Esophagus muscularis mucosa (tissue), 4 donors: Measurements from ENCODE around the gene RBMS3. TPM values are rescaled to one million over a fixed set of nuclear protein-coding genes. Genes with fewer than 3 reads are reported as not detected.

ENCODE experiments used
- DNase-seq: peaks from one replicate; pipeline ENCODE4 v3.0.0-alpha.2; 2017; ENCODE audit errors: extremely low spot score
- H3K27ac ChIP-seq, 4 donors: fragments of 200-600 bp; sonication (generic); replicated peaks in 1 of 4; 1 replicate in 3 of 4; 2 replicates in 1 of 4; pipeline ENCODE4 v1.5.1; 2016 to 2019; ENCODE audit warnings: mild to moderate bottlenecking in 1 of 4
- H3K27me3 ChIP-seq, 4 donors: fragments of 200-600 bp; sonication (generic); one replicate each; pipeline versions ENCODE4 v1.5.1 to v1.6.0; 2016 to 2019
- H3K36me3 ChIP-seq, 4 donors: fragments of 200-600 bp; sonication (generic); one replicate each; pipeline ENCODE4 v1.5.1; 2016 to 2019
- H3K4me1 ChIP-seq, 4 donors: fragments of 200-600 bp; sonication (generic); one replicate each; pipeline ENCODE4 v1.5.1; 2016 to 2019
- H3K4me3 ChIP-seq, 4 donors: fragments of 200-600 bp; sonication (generic); 1 replicate in 2 of 4; 2 replicates in 2 of 4; pipeline ENCODE4 v1.5.1; 2016 to 2019; ENCODE audit warnings: mild to moderate bottlenecking in 4 of 4, moderate library complexity in 1 of 4
- H3K9me3 ChIP-seq, 4 donors: fragments of 200-600 bp; sonication (generic); 1 replicate in 3 of 4; 2 replicates in 1 of 4; pipeline ENCODE4 v1.5.1; 2016 to 2019
- CTCF ChIP-seq, 3 experiments: fragments of 200-600 bp in 2 of 3; fragments of 450-650 bp in 1 of 3; sonication (generic) in 2 of 3; IDR thresholded peaks; one replicate each; pipeline ENCODE4 v1.5.1; 2017 to 2019; ENCODE audit warnings: antibody characterized with exemption in 3 of 3, mild to moderate bottlenecking in 2 of 3, moderate library complexity in 1 of 3
- EP300 ChIP-seq: sonication (generic); formaldehyde crosslinking; IDR thresholded peaks from one replicate; pipeline ENCODE4 v1.6.1; 2017; ENCODE audit warnings: antibody characterized with exemption
- POLR2A ChIP-seq: fragments of 450-650 bp; IDR thresholded peaks from one replicate; pipeline ENCODE4 v1.6.1; 2017; ENCODE audit warnings: antibody characterized with exemption, moderate library complexity, mild to moderate bottlenecking, low read depth
- POLR2AphosphoS5 ChIP-seq, 2 donors: sonication (generic); formaldehyde crosslinking; IDR thresholded peaks; one replicate each; pipeline ENCODE4 v1.6.1; 2017; ENCODE audit warnings: antibody characterized with exemption in 2 of 2
- WGBS: methylation state at CpG from one replicate; pipeline ENCODE4 v1.1.5; 2018; 5-methylcytosine and 5-hydroxymethylcytosine counted together
- intact Hi-C: fragments of 100-400 bp; cut with DNase I; formaldehyde crosslinking; loops from one replicate; pipeline ENCODE4 v1.15.1; 2023
- total RNA-seq, 4 donors: library from RNA; depleted of rRNA; stranded (reverse); fragments of >200 nt; gene quantifications; one replicate each; pipeline versions ENCODE4 v1.1.0 to v1.2.1, GENCODE V29; 2016

RBMS3 gene
- total RNA-seq, 4 donors from 2014 or later: 53.0 to 81.5 (median 61.2) TPM

- no peaks in the 10 kb centered on the region for H3K4me1 ChIP-seq
- no peaks in the 10 kb centered on the region for H3K36me3 ChIP-seq
- no peaks in the 10 kb centered on the region for H3K27me3 ChIP-seq
- no peaks in the 10 kb centered on the region for H3K9me3 ChIP-seq
- TF ChIP-seq CTCF (IDR thresholded peaks at IDR 0.05) (no peak), POLR2A (no peak), POLR2AphosphoS5 (IDR thresholded peaks at IDR 0.05) (no peak), EP300 (no peak)
- intact Hi-C loops: no loop called here
- no peak for DNase-seq
- no peak overlapping the region for H3K27ac ChIP-seq
- H3K4me3 ChIP-seq: no peak overlapping the region
- 86% methylated on average over 6 of the region's 6 CpGs for WGBS
Measured at GRCh38 chr3:29249829-29250345, 31.0 kb upstream of the RBMS3 start.

GRCh38 chr3:29255854-29256696 is 24.8 kb upstream of the RBMS3 start:
- DNase-seq: no peak
- no peaks in the 10 kb centered on the region for H3K9me3 ChIP-seq
- H3K4me1 ChIP-seq: no peaks in the 10 kb centered on the region
- WGBS: 98% methylated on average over 5 of the region's 5 CpGs
- intact Hi-C loops: no loop called here
- no peak overlapping the region for H3K4me3 ChIP-seq
- H3K36me3 ChIP-seq: no peaks in the 10 kb centered on the region
- H3K27ac ChIP-seq: no peak overlapping the region
- no peak for TF ChIP-seq CTCF (IDR thresholded peaks at IDR 0.05)
- no peak for TF ChIP-seq POLR2AphosphoS5 (IDR thresholded peaks at IDR 0.05)
- TF ChIP-seq EP300: no peak
- TF ChIP-seq POLR2A: no peak
- no peaks in the 10 kb centered on the region for H3K27me3 ChIP-seq

- Histone ChIP-seq H3K4me3 (no peak overlapping the region), H3K9me3 (no peaks in the 10 kb centered on the region), H3K4me1 (no peaks in the 10 kb centered on the region), H3K27ac (no peak overlapping the region), H3K27me3 (no peaks in the 10 kb centered on the region), H3K36me3 (no peaks in the 10 kb centered on the region)
- 93% methylated on average over 3 of the region's 3 CpGs for WGBS
- TF ChIP-seq POLR2AphosphoS5 (IDR thresholded peaks at IDR 0.05): no peak
- TF ChIP-seq EP300: no peak
- no peak for TF ChIP-seq POLR2A
- TF ChIP-seq CTCF (IDR thresholded peaks at IDR 0.05): no peak
- intact Hi-C loops: no loop called here
- no peak for DNase-seq
Measured at GRCh38 chr3:29258161-29258560, 22.7 kb upstream of the RBMS3 start.

- Histone ChIP-seq H3K27ac (no peak overlapping the region), H3K36me3 (no peaks in the 10 kb centered on the region), H3K9me3 (no peaks in the 10 kb centered on the region), H3K27me3 (no peaks in the 10 kb centered on the region), H3K4me1 (no peaks in the 10 kb centered on the region), H3K4me3 (no peak overlapping the region)
- 83% methylated on average over 2 of the region's 2 CpGs for WGBS
- DNase-seq: no peak
- intact Hi-C loops: no loop called here
- TF ChIP-seq EP300 (no peak), POLR2A (no peak), POLR2AphosphoS5 (IDR thresholded peaks at IDR 0.05) (no peak), CTCF (IDR thresholded peaks at IDR 0.05) (no peak)
Measured at GRCh38 chr3:29261119-29261518, 19.8 kb upstream of the RBMS3 start.
